Stimulated activated CD4-positive, alpha-beta T cell treated with anti-CD3 and anti-CD28 coated beads, Interleukin-1b, Interleukin-23, amount 100 ng/mL, for 24 hours (primary cell): ENCODE results near the gene MED12L.

Experiments used
- DNase-seq, 4 experiments: peaks; one replicate each; pipeline ENCODE4 v3.0.0-alpha.2; 2020; ENCODE audit warnings: low read depth in 4 of 4, low spot score in 1 of 4

MED12L gene

GRCh38 chr3:151318313-151318712, 232.8 kb downstream of the MED12L start:
- no peak for DNase-seq

DNA sequence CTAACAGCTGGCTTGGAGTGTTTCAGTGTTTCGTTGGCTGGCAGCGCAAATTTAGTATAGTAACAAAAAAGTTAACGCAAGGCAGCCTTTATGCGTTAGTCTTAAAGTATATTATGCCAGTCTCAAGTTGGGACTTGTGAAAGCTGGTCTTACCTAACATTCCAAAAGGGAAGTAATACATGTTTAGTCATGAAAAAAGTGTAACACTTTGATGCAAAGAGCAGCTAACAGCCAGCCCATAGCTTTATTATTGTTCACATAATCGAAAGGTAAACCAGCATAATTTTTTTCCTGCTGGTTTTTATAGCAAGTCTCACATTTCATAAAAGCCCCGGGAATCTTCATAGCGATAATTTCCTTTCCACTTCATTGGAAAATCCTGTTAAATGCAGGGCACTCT, 233.5 kb downstream of the MED12L start:
- no peak for DNase-seq

GRCh38 chr3:151319628-151320027, 234.2 kb downstream of the MED12L start:
- no peak for DNase-seq

DNA sequence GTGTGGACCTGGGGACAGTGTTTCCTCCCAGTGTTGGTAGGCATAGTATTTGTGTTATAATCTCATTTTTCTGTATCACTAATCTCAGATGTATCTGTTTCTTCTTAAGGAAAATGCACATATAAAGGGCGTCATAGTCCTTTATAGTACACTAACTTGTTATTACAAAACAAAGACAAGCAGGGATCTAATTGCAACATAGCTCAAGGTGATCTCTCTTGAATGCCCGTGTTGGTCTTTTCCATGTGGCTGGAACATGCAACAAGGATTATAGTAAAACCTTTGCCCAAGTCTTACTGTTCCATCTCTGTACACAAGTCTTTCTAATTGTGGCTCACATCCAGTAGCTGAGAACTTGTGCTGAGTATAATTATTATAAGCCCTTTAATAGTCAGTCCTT, 234.7 kb downstream of the MED12L start:
- DNase-seq = no peak

GRCh38 chr3:151321526-151321925, 236.1 kb downstream of the MED12L start:
- DNase-seq = no peak

DNA sequence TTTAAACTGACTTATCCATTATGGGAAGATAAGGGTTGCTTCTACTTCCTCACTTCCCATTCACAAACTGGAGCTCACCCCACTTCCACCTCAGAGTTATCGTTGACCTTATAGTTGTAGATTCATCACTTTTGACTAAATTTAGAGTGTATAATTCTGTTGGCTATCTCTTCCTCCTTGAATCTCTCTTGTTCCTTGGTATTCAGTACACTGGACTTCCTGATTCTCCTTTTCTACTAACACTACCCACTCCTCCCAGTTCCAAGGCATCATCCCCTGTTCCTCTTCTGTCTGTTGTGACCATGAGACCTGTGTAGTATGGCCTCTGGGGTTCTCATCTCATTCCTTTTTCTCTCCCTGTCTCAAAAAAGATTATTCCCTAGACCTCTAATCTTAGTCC, 237.0 kb downstream of the MED12L start:
- DNase-seq = no peak

DNA sequence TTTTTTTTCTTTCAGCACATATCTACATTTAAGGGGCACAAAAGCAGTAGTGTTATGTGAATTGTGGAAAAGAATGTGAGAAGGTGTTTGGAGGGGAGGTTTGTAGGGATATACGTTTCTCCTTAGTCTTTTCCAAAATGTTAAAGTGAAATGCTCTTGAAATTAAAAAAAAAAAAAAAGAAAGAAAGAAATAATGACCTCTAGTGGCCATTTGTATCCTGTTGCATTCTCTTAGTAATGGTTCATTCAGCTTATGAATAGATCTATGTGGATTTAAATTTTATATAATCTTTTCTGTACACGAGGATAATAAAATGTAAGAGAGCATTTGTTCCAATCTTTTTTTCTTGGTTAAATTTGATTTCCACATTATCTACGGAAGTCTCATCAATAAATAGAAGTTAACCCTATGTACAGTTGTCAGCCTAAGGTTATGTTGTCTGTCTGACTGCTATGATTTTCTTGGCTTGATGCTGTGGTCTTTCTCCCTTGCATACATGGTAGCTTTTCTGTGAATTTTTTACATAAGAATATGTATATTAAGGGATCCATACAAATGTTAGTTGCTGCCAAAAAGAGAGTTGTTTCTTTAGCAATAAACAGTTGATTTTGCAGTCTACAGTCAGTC, 242.2 kb downstream of the MED12L start:
- DNase-seq = no peak

DNA sequence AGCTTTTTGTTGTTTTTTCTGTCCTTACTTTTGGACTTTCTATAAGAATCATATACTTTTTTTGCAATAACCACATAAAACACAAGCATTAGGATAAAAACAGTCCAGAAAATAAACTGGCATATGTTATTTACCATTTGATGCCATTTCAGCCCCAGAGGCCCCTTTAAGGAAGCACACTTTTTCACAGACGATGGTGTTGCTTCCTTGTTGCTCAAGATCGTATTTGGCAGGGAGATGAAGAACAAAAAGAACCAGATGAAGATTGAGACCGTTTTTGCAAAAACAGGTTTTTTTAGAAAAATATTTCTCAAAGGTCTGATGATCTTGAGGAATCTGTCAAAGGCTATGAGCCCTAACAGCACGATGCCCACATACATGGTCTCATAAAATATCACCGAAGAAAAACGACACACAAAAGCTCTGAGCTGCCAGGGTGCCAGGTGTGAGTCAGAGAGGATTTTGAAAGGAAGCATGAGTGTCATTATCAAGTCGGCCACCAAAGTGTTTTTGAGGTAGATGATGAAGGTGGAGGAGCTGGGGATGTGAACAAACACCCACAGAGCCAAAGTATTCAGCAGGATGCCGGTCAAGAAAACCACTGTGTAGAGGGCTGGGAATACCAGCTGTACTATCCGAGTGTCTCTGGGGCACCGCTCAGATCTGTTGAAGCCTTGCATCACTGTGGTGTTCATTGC, 243.0 kb downstream of the MED12L start:
- DNase-seq = no peak

DNA sequence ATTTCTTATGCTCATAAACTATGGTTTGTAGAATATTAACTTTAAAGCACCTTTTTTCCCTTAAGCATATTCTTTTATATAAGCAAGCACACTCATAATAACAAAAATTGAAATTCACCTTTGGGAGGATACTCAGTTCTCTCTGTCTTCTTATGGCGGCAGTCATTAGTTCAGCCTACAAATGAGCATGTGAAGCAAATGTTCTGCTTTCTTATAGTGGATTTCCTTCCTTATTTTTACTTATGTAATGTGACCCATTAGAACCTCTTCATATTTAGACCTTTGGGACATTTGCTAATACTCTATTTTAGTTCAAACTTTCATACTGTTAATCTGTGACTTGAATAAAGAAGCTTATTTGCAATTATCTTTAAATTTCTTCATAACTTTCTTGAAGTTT, 243.9 kb downstream of the MED12L start, which contains the start of gene P2RY13:
TSS of gene P2RY13 (minus strand) at position 187 of the 400 bp plus-strand sequence. CDS start at position 166, 21 bp downstream.
- no peak for DNase-seq

DNA sequence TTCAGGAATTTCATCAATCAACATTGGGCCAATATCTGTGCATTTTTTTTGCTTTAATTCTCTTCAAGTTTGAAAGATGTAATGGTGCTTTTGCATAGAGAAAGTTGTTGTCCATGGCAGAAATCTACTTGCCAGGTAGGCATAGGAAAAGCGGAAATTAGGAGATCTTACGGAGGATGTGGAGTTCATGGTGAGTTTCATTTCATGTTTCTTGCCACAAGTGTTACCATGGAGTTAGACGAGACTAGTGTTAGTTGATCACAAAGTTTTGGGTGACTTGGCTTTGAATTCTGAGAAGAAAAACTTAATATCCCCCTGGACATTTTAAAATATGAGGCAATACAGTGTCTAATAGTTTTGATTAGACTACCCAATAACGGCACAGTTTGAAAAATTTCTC, 244.9 kb downstream of the MED12L start:
- DNase-seq = no peak

- DNase-seq = no peak
Observed at GRCh38 chr3:151330899-151331298, 245.4 kb downstream of the MED12L start.

DNA sequence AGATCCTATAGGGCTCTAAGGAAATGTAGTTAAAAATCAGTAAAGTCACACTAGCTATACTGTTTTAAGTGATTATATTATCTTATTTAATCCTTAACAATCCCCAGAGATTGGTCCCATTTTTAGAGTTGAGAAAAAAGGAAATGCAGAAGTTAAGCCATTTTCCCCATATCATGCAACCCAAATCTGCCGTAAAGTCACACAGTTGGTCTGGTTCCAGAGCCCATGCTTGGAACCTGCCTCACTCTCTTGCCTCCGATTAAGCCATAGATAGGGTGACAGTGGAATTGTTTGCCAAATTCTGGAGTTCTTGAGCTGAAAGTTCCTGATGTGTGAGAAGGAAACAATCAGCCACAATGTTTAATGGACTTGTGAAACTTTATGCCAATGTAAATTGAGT, 246.2 kb downstream of the MED12L start:
- DNase-seq = no peak

DNA sequence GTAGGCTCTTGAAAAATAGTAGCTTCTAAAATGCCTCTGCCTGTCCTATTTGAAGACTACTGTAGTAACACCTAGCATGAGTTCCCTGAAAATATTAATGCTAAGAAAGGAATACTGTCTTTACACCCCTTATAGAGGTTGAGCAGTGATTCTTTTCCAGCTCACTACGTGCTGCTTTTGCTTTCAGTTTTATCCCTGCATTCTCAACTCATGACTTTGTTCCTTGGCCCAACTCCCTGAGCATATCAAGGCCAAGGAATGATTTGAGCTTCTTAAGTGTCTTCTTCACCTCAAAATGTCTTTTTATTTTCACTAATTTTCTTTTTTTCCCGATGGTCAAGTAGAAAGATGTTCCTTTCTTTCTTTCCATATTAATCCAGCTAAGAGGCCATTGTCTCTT, 260.4 kb downstream of the MED12L start:
- DNase-seq = no peak

- no peak for DNase-seq
Observed at GRCh38 chr3:151346292-151346691, 260.8 kb downstream of the MED12L start.

DNA sequence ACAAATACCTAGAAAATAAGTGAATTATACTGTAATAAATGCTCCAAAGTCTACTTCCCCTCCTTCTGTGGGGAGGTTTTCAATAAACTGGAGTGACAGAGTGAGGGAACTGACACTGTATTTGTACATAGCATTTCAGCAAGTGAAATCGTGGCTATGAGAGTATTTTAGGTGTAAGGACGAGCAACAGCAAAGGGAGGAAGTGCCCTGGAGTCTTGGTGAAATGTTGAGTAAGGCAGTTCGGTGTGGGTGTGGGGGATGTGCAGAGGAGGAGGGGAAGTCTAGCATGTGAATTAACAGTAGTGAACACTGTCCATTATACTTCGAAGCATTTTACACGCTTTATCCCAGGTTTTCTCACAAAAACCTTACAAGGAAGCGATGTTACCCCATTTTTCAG, 262.0 kb downstream of the MED12L start:
- no peak for DNase-seq

DNA sequence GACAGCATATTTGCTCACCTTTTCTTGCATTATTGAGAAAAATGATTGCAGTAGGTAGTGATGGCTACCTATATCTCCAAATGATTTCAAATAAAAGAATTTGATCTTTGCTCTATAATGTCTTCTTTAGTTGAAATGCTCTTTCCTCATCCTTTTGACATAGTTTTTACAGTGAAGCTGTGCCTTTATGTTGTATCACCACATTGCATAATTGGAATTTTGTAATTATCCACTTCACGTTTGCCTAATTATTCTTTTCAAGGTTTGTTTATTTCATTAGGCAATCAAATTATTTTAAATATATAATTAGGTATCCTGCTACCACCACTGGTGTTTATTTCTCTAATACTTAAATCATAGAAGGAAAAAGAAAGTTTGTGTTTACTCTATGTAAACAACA, 265.2 kb downstream of the MED12L start:
- DNase-seq = no peak

GRCh38 chr3:151351219-151351618, 265.8 kb downstream of the MED12L start:
- no peak for DNase-seq

GRCh38 chr3:151351648-151352047, 266.2 kb downstream of the MED12L start:
- DNase-seq = no peak

DNA sequence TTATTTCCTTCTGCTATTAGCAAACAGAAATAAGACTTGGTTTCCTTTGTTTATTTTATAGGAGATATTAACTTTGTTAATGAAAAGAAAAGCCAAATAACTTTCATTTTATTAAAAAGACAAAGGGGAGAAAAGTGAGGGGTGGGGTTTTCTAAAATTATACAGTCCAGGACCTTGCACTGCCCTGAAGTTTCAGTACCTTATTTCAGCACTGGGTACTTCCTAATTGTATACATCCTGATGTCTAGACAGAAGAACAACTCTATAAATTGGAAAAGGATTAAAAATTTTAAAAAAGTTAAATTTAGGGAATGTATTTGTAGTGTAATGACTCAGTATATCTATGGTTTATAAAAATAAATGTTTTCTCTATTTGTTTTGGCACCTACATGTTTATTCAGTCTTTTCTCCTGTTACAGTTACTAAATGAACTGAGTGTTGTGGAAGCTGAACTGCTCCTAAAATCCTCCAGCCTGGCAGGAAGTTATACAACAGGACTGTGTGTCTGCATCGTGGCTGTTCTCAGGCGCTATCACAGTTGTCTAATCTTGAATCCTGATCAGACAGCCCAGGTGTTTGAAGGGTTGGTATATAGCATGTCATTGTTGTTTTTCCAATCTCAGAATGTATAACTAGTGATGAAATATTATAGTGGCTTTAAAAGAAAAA, 271.5 kb downstream of the MED12L start:
- no peak for DNase-seq

- no peak for DNase-seq
Observed at GRCh38 chr3:151357463-151357850, 272.0 kb downstream of the MED12L start.

- DNase-seq = no peak
Observed at GRCh38 chr3:151362751-151363174, 277.3 kb downstream of the MED12L start.

GRCh38 chr3:151366993-151367392, 281.5 kb downstream of the MED12L start:
- no peak for DNase-seq
